Measurements from ENCODE around the gene LAMC1.

The LAMC1 gene

DNA sequence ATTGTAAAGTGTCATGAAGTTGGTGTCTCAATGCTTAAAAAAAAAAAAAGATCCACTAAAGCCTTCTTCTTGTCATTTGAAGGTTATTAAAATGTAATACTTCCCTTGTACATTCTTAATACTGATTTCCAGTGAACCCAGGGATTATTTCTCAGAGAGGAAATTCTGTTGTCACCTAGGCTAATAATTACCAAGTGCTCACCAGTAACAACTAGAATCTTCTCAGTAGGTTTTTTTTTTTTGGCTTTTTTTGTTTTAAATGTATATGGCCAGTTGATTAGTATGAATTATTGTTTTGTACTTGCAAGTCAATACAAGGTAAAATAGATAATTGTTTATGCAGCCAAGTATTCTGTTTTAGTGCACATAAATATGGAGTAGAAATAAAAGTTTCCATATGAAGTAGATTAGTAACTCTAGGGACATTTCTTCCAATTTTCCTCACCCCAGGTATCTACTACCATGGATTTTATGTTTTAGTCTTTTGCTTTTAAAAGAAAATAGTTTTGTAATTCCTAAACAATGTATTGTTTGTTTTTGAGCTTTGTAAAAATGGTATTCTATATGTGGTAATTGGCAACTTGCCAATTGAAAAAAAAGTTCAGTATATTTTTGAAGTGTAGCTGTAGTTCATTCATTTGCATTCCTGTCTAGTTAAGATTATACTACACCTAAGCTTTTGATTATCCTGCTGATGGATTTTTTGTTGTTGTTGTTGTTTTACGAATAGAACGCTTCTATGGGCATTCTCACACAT, 21.9 kb downstream of the LAMC1 start:
- TF ChIP-seq, protein P1, sequence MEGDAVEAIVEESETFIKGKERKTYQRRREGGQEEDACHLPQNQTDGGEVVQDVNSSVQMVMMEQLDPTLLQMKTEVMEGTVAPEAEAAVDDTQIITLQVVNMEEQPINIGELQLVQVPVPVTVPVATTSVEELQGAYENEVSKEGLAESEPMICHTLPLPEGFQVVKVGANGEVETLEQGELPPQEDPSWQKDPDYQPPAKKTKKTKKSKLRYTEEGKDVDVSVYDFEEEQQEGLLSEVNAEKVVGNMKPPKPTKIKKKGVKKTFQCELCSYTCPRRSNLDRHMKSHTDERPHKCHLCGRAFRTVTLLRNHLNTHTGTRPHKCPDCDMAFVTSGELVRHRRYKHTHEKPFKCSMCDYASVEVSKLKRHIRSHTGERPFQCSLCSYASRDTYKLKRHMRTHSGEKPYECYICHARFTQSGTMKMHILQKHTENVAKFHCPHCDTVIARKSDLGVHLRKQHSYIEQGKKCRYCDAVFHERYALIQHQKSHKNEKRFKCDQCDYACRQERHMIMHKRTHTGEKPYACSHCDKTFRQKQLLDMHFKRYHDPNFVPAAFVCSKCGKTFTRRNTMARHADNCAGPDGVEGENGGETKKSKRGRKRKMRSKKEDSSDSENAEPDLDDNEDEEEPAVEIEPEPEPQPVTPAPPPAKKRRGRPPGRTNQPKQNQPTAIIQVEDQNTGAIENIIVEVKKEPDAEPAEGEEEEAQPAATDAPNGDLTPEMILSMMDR (IDR thresholded peaks at IDR 0.05; ENCODE audit: low read depth, low read length): no peak
- DNase-seq (ENCODE audit: extremely low read depth, low read depth): no peak

DNA sequence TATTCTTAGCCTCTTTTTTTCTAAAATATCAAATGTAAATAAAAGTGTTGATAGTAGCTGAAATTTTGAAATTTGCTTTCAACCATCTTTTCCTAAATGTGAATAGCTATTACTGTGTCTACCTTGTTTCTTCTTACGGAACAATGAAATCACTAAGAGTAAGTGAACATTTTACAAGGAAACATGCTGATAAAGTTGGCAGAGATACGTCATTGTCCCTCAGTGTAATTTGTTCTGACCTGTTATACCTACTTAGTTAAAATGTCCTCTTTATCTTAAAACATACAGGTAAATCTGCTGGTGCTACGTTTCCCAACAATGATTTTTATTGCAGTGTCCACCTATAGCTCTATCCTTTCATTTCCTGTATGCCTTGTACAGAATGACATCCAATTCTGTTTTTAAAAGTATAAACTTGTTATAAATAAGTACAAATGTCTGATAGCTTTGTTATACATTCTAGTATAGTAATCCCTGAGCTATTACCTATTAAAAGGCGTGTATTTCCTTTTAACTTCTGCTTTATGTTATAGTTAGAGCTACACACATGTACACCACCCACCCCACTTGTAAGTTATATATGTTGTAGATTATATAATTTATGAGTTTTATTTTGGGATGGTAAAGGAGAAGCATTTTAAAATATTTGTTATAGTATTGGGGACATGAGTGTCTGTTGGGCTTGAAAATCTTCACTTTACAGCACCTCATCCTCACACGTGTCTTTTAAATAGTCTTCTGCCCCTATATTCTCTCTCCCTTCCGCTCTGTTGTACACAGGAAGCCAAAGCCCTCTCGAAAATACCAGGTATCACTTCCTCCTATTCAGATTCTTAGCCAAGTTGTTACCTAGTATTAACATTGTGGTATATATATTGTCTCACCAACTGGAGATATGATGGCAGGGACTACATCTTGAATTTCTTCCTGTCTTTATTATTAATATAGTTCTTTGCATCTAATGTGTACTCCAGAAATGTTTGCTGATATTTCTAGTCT, 25.2 kb downstream of the LAMC1 start:
- DNase-seq (ENCODE audit: extremely low read depth, low read depth): no peak
- TF ChIP-seq, protein P1 (IDR thresholded peaks at IDR 0.05; ENCODE audit: low read depth, low read length): no peak

DNA sequence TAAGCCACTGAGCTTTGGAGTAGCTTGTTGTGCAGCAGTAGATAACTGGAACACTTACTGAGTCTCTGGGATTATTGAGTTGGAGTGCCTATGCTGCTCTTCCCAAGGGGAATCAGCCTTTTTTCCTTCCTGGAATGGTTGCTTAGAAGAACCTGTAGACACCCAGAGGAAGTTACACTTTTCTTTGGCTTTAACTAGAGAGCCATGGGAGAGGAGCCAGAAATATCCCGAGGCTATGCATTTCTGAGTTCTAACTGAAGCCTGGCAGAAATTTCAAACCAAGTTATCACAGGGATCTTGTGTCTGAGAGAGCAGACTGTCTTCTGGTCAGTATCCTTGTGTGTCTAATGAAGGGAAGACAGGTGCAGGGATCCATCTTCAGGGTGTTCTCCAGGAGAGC, 28.3 kb downstream of the LAMC1 start:
- TF ChIP-seq, protein P1 (IDR thresholded peaks at IDR 0.05; ENCODE audit: low read depth, low read length): no peak
- no peak for DNase-seq (ENCODE audit: extremely low read depth, low read depth)

DNA sequence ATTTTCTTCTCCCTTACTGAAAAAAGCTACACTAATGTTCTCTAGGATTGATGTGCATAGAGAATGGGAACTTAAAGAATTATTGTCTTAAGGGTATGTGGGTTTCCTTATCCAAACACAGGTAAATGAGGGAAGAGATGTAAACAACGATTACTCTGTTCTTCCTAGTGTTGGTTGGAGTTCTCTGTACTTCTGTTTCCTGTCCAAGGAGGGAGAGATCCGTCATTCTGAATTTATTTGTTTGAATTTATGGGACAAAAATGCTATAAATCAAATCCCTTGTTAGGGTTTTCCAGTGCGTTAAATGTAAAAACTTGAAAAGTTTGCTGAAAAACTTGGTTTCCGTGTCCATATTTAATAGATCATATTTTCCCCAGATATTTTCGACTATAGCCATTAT, 29.6 kb downstream of the LAMC1 start:
- no peak for DNase-seq (ENCODE audit: extremely low read depth, low read depth)
- TF ChIP-seq, protein P1 (IDR thresholded peaks at IDR 0.05; ENCODE audit: low read depth, low read length): no peak

DNA sequence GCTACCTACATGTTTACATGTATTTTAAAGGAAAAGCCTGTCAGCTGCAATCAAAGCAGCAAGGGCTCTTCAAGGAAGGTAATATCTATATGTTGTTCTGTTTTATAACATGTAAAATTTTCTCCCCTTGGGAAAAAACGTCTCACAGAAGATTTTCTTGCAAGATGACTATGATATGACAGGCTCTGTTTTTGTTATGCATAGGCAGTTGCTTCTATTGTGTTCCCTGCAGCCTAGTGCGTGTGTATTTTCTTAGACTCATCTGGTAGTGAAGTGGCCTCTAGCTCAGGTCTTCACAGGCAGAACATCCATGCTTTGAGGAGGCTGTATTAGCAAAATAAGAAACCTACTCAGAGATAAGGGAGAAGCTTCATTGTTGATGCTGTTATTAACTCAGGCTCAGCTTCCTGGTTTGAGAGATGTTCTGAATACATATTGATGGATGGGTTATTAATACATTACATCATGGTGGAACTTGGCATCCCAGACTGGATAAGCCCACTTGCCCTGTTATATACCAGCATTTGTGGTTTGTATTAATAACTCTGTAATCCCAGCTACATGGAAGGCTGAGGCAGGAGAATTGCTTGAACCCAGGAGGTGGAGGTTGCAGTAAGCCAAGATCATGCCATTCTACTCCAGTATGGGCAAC, 35.8 kb downstream of the LAMC1 start:
- TF ChIP-seq, protein P1 (IDR thresholded peaks at IDR 0.05; ENCODE audit: low read depth, low read length): no peak
- no peak for DNase-seq (ENCODE audit: extremely low read depth, low read depth)

DNA sequence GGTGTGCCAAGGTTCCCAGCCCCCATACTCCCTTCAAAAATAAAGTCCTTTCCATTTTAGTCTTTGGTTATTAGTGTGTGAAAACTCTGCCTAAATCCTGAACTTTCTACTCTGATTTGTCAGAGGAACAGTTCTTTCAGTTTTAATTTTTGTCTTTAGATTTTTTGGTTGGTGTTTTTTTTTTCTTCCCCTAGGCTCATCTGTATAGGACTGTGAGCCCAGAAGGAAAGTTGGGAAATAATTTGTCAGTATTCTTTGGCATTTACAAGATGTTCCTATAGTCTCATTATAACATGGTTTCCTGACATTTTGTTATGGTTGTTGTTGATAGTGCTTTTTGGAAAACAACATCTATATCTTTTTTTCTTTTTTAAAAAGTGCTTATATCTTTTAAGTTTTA, 38.0 kb downstream of the LAMC1 start:
- no peak for DNase-seq (ENCODE audit: extremely low read depth, low read depth)
- TF ChIP-seq, protein P1 (IDR thresholded peaks at IDR 0.05; ENCODE audit: low read depth, low read length): no peak

Measured in AG09319 (cell line).